GM12892 (cell line): ENCODE measurements around the gene LRCH4.
"Not testable (repeated sequence)": the region's sequence is repeated elsewhere in the genome, so short reads cannot be mapped to it uniquely, and the experiment has no call there.

ENCODE experiments used
- DNase-seq: peaks from one replicate; pipeline ENCODE4 v3.0.0; 2011; ENCODE audit not compliant: insufficient read length
- FAIRE-seq: peaks from 2 replicates; lab custom pipeline; 2011; peaks lifted over from hg19 to GRCh38; lab: Jason Lieb, UNC
- POLR2A ChIP-seq: IDR thresholded peaks from 2 replicates; pipeline ENCODE4 v1.6.1; 2011; ENCODE audit warnings: low read depth, low read length, control low read depth
- TAF1 ChIP-seq: IDR thresholded peaks from 2 replicates; pipeline ENCODE4 v1.6.1; 2011; ENCODE audit warnings: low read depth, mild to moderate bottlenecking, control low read depth, low read length, borderline replicate concordance

The LRCH4 gene

DNA sequence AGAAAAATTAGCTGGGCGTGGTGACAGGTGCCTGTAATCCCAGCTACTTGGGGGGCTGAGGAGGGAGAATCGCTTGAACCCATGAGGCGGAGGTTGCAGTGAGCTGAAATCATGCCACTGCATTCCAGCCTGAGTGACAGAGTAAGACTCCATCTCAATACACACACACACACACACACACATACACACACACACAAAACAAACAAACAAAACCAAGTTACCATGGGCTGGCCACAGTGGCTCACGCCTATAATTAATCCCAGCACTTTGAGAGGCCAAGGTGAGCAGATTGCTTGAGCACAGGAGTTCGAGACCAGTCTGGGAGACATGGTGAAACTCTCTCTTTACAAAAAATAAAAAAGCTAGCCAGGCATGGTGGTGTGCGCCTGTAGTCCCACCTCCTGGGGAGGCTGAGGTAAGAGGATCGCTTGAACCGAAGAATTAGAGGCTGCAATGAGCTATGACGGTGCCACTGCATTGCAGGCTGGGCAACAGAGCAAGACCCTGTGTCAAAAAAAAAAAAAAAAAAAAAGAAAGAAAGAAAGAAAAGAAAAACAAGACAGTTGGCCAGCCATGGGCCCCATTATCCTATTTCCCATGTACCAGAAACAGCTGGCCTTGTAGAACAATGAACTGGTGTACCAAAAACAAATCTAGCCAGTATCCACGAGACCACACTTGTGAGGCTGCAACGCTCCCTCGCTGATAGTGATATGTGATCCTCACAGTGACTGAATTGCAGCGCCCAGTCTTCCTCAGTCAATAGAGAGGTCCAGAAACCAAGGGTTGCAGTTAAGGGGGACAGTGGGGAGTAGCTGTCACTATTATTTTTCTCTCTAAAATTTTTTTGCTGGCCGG lies 53.5 kb downstream of the LRCH4 start:
- FAIRE-seq: no peak

GRCh38 chr7:100528108-100528866 lies 57.6 kb downstream of the LRCH4 start:
- not testable (repeated sequence) for FAIRE-seq, DNase-seq

More for the DNA sequence above, 53.5 kb downstream of the LRCH4 start:
- no peak for TF ChIP-seq TAF1
- no peak for TF ChIP-seq POLR2A
- no peak for DNase-seq
